ENCODE measurements around the gene CD84. TPM values are rescaled to one million over a fixed set of nuclear protein-coding genes. Genes with fewer than 3 reads are reported as not detected.
"Not testable (repeated sequence)": the region's sequence is repeated elsewhere in the genome, so short reads cannot be mapped to it uniquely, and the experiment has no call there.

The CD84 gene
- total and polyA plus RNA-seq, 11 donors = 0.49 to 36.2 (median 1.4) TPM

DNA sequence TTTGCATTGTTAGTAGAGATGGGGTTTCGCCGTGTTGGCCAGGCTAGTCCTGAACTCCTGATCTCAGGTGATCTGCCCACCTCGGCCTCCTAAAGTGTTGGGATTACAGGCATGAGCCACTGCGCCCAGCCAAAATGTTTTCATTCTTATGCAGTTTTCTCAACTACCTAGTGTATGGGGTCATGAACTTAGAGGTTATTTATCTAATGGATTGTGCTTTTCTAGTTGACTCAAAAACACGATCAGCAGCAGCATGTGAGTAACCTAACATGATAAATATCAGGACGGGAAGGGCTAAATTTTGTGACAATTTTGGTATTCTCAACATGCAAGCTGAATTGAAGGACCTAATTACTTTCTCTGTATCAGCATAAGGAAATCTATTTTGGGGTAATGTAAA is 9.2 kb upstream of the CD84 start:
- Histone ChIP-seq H3K36me3 (no peaks in the 10 kb centered on the region), H3K9me3 (peaks cover 0 to 15% (median 6%) of the 10 kb centered on the region in 12 donors), H3K4me3 (no peak overlapping the region), H3K4me1 (peaks cover 0 to 7% (median 0%) of the 10 kb centered on the region in 12 donors), H3K27ac (no peak overlapping the region), H3K27me3 (no peaks in the 10 kb centered on the region)
- 75 to 87% (median 80%) methylated on average over 6 of the region's 6 CpGs for WGBS, 4 donors
- TF ChIP-seq POLR2A (IDR thresholded peaks at IDR 0.05) = no peak
- TF ChIP-seq, protein P1, sequence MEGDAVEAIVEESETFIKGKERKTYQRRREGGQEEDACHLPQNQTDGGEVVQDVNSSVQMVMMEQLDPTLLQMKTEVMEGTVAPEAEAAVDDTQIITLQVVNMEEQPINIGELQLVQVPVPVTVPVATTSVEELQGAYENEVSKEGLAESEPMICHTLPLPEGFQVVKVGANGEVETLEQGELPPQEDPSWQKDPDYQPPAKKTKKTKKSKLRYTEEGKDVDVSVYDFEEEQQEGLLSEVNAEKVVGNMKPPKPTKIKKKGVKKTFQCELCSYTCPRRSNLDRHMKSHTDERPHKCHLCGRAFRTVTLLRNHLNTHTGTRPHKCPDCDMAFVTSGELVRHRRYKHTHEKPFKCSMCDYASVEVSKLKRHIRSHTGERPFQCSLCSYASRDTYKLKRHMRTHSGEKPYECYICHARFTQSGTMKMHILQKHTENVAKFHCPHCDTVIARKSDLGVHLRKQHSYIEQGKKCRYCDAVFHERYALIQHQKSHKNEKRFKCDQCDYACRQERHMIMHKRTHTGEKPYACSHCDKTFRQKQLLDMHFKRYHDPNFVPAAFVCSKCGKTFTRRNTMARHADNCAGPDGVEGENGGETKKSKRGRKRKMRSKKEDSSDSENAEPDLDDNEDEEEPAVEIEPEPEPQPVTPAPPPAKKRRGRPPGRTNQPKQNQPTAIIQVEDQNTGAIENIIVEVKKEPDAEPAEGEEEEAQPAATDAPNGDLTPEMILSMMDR (IDR thresholded peaks at IDR 0.05) = no peak
- intact Hi-C loops (cut with DNase I) = no loop called here
- no peak for DNase-seq
- no peak for ATAC-seq

DNA sequence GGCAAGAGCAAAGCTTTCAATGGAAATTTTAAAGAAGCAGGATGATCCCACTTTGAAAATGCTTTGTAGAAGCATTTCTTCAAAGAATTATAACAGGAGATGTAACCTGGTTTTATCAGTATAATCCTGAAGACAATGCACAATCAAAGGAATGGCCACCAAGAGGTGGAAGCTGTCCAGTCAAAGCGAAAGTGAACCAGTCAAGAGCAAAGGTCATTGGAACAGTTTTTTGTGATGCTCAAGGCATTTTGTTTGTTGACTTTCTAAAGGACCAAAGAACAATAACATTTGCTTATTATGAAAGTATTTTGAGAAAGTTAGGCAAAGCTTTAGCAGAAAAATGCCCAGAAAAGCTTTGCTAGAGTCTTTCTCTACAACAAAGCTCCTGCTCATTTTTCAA is 5.5 kb upstream of the CD84 start:
- Histone ChIP-seq H3K27me3 (no peaks in the 10 kb centered on the region), H3K9me3 (peaks cover 0 to 12% (median 0%) of the 10 kb centered on the region in 12 donors), H3K4me1 (peaks cover 0 to 19% (median 0%) of the 10 kb centered on the region in 12 donors), H3K27ac (no peak overlapping the region), H3K4me3 (no peak overlapping the region), H3K36me3 (no peaks in the 10 kb centered on the region)
- WGBS, 4 donors = 82 to 88% (median 86%) methylated on average over 1 of the region's 1 CpG
- TF ChIP-seq POLR2A (IDR thresholded peaks at IDR 0.05) = no peak
- TF ChIP-seq, protein P1 (IDR thresholded peaks at IDR 0.05) = no peak
- intact Hi-C loops (cut with DNase I) = no loop called here
- no peak for ATAC-seq
- no peak for DNase-seq

DNA sequence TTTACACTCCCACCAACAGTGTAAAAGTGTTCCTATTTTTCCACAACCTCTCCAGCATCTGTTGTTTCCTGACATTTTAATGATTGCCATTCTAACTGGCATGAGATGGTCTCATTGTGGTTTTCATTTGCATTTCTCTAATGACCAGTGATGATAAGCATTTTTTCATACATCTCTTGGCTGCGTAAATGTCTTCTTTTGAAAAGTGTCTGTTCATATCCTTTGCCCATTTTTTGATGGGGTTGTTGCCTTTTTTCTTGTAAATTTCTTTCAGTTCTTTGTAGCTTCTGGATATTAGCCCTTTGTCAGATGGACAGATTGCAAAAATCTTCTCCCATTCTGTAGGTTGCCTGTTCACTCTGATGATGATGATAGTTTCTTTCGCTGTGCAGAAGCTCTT is 3.7 kb upstream of the CD84 start:
- H3K27ac ChIP-seq; DNase-seq; H3K4me3 ChIP-seq; intact Hi-C loops (cut with DNase I); H3K36me3 ChIP-seq; H3K27me3 ChIP-seq; ATAC-seq: not testable (repeated sequence)
- Histone ChIP-seq H3K4me1 (peaks cover 0 to 17% (median 0%) of the 10 kb centered on the region in 12 donors), H3K9me3 (peaks cover 0 to 12% (median 0%) of the 10 kb centered on the region in 12 donors)
- WGBS, 4 donors = 87 to 94% (median 91%) methylated on average over 2 of the region's 2 CpGs

DNA sequence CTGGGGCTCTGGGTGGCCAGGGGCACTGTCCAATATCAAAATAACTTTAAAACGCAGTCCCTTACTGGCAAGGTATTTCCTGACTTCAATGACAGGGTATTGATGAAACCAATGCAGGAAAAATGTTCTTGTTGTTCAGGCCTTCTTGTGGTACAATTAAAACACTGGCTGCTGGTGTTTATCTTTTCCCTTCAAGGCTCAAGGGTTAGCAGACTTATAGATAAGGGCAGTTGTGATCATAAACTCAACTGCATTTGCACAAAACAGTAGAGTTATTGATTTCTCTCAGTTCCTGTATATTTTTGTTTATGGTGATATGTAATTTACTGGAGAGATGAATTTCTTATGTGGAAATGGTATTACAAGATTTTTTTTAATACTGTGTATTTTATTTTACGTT is 2.7 kb upstream of the CD84 start:
- peaks cover 0 to 12% (median 0%) of the 10 kb centered on the region in 12 donors for H3K9me3 ChIP-seq
- H3K27ac ChIP-seq = no peak overlapping the region
- H3K36me3 ChIP-seq = no peaks in the 10 kb centered on the region
- WGBS, 4 donors = 52 to 61% (median 59%) methylated on average over 2 of the region's 2 CpGs
- DNase-seq = no peak
- intact Hi-C loops (cut with DNase I) = no loop called here
- H3K4me1 ChIP-seq = peaks cover 0 to 23% (median 0%) of the 10 kb centered on the region in 12 donors
- H3K4me3 ChIP-seq = no peak overlapping the region
- H3K27me3 ChIP-seq = peaks cover 0 to 3% (median 0%) of the 10 kb centered on the region in 9 donors
- ATAC-seq = no peak
- TF ChIP-seq, protein P1 (IDR thresholded peaks at IDR 0.05) = no peak
- TF ChIP-seq POLR2A (IDR thresholded peaks at IDR 0.05) = no peak

DNA sequence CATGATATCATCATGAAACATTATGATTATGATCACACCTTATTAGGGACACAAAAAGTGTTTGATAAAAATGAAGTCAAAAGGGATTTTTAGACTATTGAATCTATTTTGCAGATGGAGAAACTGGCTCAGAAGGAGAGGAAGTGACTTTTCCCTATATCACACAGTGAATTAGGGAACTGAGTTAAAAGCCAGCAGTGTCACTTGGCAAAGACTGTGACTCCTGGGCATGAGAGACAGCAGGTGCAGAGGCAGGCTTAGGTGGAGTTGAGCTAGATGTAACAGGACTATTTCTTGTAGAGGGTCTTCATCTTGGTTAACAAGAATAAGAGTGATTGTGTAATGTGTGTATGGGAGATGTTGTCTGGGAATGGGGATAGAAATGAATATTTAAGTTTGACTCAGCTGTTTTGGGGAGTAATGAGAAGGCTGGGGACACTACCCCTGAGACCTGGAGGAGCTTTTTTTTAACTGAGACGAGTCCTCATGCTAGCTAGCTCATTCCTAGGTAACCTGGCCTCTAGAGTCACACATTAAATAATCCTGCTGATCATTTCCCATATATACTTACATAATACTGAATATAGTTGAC is 1.0 kb upstream of the CD84 start:
- peaks cover 0 to 12% (median 0%) of the 10 kb centered on the region in 12 donors for H3K9me3 ChIP-seq
- intact Hi-C loops (cut with DNase I) = no loop called here
- H3K4me3 ChIP-seq = no peak overlapping the region
- H3K27me3 ChIP-seq = peaks cover 0 to 3% (median 0%) of the 10 kb centered on the region in 9 donors
- ATAC-seq (no peak), DNase-seq (no peak)
- H3K4me1 ChIP-seq = peaks cover 0 to 39% (median 0%) of the 10 kb centered on the region in 12 donors
- peak overlapping the region in 1 of 12 donors; percentile 93 for H3K27ac ChIP-seq
- no peak for TF ChIP-seq POLR2A (IDR thresholded peaks at IDR 0.05)
- TF ChIP-seq, protein P1 (IDR thresholded peaks at IDR 0.05) = no peak
- H3K36me3 ChIP-seq = no peaks in the 10 kb centered on the region
- 47 to 62% (median 51%) methylated on average over 1 of the region's 1 CpG for WGBS, 4 donors

Measured in heart left ventricle (tissue), 16 donors.